Neural progenitor cell (in vitro differentiated cells): Measurements from ENCODE around the gene R3HCC1L.

Source experiments
- CTCF ChIP-seq: fragments of 200-600 bp; sonication (generic); IDR thresholded peaks from 2 replicates; pipeline ENCODE4 v1.5.1; 2017; ENCODE audit warnings: antibody characterized with exemption, mild to moderate bottlenecking
- EZH2 ChIP-seq: fragments of 200-600 bp; sonication (generic); IDR thresholded peaks from 2 replicates; pipeline ENCODE4 v1.6.1; 2017; ENCODE audit warnings: antibody characterized with exemption, mild to moderate bottlenecking, moderate library complexity

DNA sequence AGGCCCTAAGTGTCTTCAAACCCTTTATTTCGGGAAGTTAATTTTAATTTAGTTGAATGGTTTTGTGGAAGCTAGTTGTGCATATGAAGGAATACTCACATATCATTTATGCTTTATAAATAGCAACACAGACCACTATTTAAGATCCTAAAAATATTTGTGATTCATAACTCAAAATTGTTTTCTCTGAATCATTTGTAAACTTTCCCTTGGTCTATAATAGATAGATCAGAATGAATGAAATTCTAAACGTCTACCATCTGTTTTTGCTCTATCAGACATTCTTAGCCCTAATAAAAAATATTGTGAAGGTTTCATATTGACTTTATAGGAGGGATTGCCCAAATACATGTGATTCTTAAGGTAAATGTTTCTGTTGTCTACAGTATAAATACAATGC, 90.1 kb downstream of the R3HCC1L start:
- TF ChIP-seq CTCF (no peak), EZH2 (no peak)
